Measurements from ENCODE around the gene C10orf71.

The C10orf71 gene

GRCh38 chr10:49371967-49372366, 73.0 kb downstream of the C10orf71 start (continued):
- TF ChIP-seq PATZ1 (CRISPR knock-in tag; IDR thresholded peaks at IDR 0.05; ENCODE audit: borderline replicate concordance), result no peak
- TF ChIP-seq ESRRG (CRISPR knock-in tag; IDR thresholded peaks at IDR 0.05), result no peak
- TF ChIP-seq ZFP30 (CRISPR knock-in tag; IDR thresholded peaks at IDR 0.05), result no peak

- TF ChIP-seq RARB (CRISPR knock-in tag; IDR thresholded peaks at IDR 0.05), result no peak
- no peak for TF ChIP-seq ZNF565 (CRISPR knock-in tag; conservative IDR thresholded peaks at IDR 0.05; ENCODE audit: low read depth)
- no peak for TF ChIP-seq ARNTL (CRISPR knock-in tag; IDR thresholded peaks at IDR 0.05; ENCODE audit: borderline replicate concordance, low read depth)
- TF ChIP-seq GLIS3 (CRISPR knock-in tag; IDR thresholded peaks at IDR 0.05), result no peak
- TF ChIP-seq CSRNP3 (CRISPR knock-in tag; IDR thresholded peaks at IDR 0.05), result no peak
- TF ChIP-seq TSHZ2 (CRISPR knock-in tag; IDR thresholded peaks at IDR 0.05), result no peak
- TF ChIP-seq SNAI2 (CRISPR knock-in tag; IDR thresholded peaks at IDR 0.05), result no peak
- TF ChIP-seq ZNF8 (CRISPR knock-in tag; IDR thresholded peaks at IDR 0.05), result no peak
- TF ChIP-seq ZNF70 (CRISPR knock-in tag; IDR thresholded peaks at IDR 0.05), result no peak
- no peak for TF ChIP-seq ZC3H10 (CRISPR knock-in tag; IDR thresholded peaks at IDR 0.05)
- no peak for TF ChIP-seq ISL1 (CRISPR knock-in tag; IDR thresholded peaks at IDR 0.05)
- no peak for TF ChIP-seq BACH2 (CRISPR knock-in tag; IDR thresholded peaks at IDR 0.05; ENCODE audit: borderline replicate concordance)
- no peak for TF ChIP-seq TOX (CRISPR knock-in tag; IDR thresholded peaks at IDR 0.05; ENCODE audit: borderline replicate concordance)
- TF ChIP-seq POU6F1 (CRISPR knock-in tag; IDR thresholded peaks at IDR 0.05; ENCODE audit: borderline replicate concordance, low read depth), result no peak
- no peak for TF ChIP-seq ZFP30 (CRISPR knock-in tag; IDR thresholded peaks at IDR 0.05)
- TF ChIP-seq ESRRG (CRISPR knock-in tag; IDR thresholded peaks at IDR 0.05), result no peak
- TF ChIP-seq CSDC2 (CRISPR knock-in tag; IDR thresholded peaks at IDR 0.05), result no peak
- TF ChIP-seq TCF4 (CRISPR knock-in tag; IDR thresholded peaks at IDR 0.05; ENCODE audit: borderline replicate concordance), result no peak
- no peak for TF ChIP-seq OSR1 (CRISPR knock-in tag; IDR thresholded peaks at IDR 0.05)
- TF ChIP-seq PPARA (CRISPR knock-in tag; IDR thresholded peaks at IDR 0.05; ENCODE audit: borderline replicate concordance), result no peak
Observed at GRCh38 chr10:49373361-49373760, 74.4 kb downstream of the C10orf71 start.

GRCh38 chr10:49374740-49375139, 75.8 kb downstream of the C10orf71 start:
- TF ChIP-seq ISL1 (CRISPR knock-in tag; IDR thresholded peaks at IDR 0.05) (no peak), POU6F1 (CRISPR knock-in tag; IDR thresholded peaks at IDR 0.05; ENCODE audit: borderline replicate concordance, low read depth) (no peak), CSRNP3 (CRISPR knock-in tag; IDR thresholded peaks at IDR 0.05) (no peak), PATZ1 (CRISPR knock-in tag; IDR thresholded peaks at IDR 0.05; ENCODE audit: borderline replicate concordance) (no peak), TOX (CRISPR knock-in tag; IDR thresholded peaks at IDR 0.05; ENCODE audit: borderline replicate concordance) (no peak), RARB (CRISPR knock-in tag; IDR thresholded peaks at IDR 0.05) (no peak), ZNF70 (CRISPR knock-in tag; IDR thresholded peaks at IDR 0.05) (no peak), PPARA (CRISPR knock-in tag; IDR thresholded peaks at IDR 0.05; ENCODE audit: borderline replicate concordance) (no peak), BACH2 (CRISPR knock-in tag; IDR thresholded peaks at IDR 0.05; ENCODE audit: borderline replicate concordance) (no peak), TSHZ2 (CRISPR knock-in tag; IDR thresholded peaks at IDR 0.05) (no peak), ESRRG (CRISPR knock-in tag; IDR thresholded peaks at IDR 0.05) (no peak), ZFP30 (CRISPR knock-in tag; IDR thresholded peaks at IDR 0.05) (no peak), OSR1 (CRISPR knock-in tag; IDR thresholded peaks at IDR 0.05) (no peak)
- no peak for ATAC-seq

More at GRCh38 chr10:49373361-49373760, 74.4 kb downstream of the C10orf71 start:
- ATAC-seq, result no peak

Data from SK-N-SH treated with all-trans-retinoic acid at 6 μM for 48 hours (cell line).